Astrocyte of the hippocampus (primary cell): ENCODE measurements around the gene ACP7.
"Not testable (repeated sequence)": the region's sequence is repeated elsewhere in the genome, so short reads cannot be mapped to it uniquely, and the experiment has no call there.

ENCODE experiments used
- DNase-seq: peaks from one replicate; pipeline ENCODE4 v3.0.0; 2011; ENCODE audit warnings: low read depth, low spot score

Gene ACP7

DNA sequence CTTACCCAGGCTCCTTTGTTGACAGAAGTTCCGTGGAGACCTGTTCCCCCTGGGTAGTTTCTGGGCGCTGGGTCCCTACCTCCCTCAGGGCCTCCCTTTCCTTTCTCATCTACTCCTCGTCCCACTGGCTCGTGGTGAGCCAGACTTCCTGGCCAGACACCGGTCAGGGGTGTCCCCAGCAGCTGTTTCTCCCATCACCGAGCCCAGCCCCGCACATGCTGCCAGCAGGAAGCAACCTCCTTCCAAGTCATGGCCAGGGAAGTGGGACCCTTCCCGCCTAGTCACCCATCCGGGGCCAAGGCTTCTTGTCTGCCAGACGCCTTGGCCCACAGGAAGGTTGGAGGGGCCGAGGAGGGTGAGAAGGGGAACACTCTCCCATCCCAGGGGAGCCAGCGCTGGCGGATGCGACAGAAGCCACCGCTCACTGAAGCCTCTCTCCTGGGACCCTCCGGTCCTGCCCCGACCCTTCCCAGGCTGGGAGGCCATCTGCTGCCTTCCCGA lies 47.1 kb downstream of the ACP7 start:
- DNase-seq = no peak

GRCh38 chr19:39132344-39132969 lies 48.3 kb downstream of the ACP7 start:
- DNase-seq = no peak

GRCh38 chr19:39133431-39134270 lies 49.5 kb downstream of the ACP7 start:
- no peak for DNase-seq

DNA sequence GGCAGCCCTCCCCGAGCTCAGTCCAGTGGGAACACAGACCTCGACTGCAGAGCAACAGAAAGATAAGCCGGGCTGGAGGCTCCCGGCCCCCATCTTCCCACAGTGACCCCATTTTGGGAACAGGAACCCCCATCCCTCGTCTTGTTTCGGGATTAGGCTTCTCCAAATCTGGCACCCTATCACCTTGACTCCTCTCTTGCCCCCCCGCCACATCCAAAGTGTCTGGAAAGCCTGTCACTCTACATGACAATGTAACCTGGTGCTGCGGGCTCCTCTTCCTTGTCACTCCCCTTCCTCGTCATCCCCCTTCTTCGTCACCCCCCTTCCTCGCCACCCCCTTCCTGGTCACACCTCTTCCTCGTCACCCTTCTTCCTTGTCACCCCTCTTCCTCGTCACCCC lies 51.5 kb downstream of the ACP7 start:
- DNase-seq = no peak

DNA sequence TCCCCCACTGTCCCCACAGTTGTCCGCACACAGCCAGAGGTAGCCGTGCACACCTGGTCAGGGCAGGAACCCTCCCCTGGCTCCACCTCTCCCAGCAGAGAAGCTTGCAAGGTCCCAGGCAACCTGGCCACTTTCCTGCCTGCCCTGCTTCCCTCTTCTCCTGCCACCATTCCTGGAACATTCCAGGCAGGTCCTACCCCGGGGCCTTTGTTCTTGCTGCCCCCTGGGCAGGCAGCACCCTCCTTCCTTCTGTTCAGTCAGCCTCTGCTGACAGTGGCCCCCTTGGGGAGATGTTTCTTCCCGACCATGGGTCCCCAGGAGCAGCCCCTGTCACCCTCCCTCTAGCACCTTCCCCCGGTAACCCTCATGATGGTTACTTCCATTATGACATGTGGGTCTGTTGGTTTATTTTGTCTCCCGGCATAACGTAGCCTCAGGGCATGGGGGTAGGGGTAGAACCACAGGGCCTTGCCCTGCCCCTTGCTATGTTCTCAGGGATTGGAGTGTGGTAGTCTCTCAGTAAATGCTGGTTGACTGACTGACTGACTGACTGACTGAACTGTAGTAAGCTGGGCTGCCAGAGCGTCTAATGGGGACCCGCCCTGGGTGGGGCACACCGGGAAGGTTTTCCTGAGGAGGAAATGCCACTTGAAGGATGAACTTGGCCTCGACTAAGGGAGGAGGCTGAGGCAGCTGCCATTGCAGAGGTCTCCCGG lies 52.2 kb downstream of the ACP7 start:
- no peak for DNase-seq

DNA sequence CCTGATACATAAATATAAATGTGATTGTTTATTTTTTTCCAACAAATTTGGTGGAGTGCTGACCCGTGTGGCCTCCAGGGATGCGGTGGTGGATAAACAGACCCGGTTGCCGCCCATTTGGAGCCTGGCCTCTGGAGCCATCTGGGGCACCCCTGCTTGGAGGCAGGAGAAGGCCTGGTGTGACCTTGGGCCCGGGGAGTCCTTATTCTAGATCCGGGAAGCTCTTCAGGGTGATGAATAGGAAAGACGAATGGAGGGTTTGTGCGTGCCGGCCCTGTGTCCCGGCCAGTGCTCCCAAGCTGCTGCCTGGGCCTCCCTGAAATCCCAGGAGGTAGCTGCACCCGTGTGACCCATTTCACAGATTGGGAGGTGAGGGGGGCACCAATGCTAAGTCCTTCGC lies 53.0 kb downstream of the ACP7 start:
- DNase-seq = no peak

- DNase-seq = no peak
These were observed 54.3 kb downstream of the ACP7 start for GRCh38 chr19:39138221-39139211.

DNA sequence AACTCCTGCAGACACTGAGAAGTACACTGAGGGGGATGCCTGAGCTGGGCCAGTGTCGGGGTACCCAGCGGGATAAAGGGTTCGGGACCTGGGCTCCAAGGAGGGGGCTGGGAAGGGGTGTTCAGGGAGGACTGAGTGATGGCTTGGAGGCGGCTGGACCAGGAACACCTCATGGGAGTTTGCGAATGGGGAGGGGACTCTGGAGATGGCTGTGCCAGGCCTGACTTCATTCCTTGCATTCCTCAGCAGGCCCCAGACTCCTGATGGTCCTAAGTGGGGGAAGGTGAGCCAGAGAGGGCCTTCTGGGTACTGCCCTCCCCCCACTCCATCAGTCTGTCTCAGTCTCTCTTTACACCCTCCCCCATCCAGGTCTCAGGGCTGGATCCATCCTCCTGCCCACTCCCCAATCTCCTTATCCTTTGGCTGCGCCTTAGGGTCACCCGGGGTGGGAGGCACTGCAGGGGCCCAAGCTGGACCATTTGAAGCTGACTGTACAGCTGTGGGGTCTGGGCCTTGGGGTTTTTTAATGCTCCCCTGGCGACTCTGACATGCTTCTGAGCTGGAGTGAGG lies 55.2 kb downstream of the ACP7 start:
- peak; percentile 78 for DNase-seq

DNA sequence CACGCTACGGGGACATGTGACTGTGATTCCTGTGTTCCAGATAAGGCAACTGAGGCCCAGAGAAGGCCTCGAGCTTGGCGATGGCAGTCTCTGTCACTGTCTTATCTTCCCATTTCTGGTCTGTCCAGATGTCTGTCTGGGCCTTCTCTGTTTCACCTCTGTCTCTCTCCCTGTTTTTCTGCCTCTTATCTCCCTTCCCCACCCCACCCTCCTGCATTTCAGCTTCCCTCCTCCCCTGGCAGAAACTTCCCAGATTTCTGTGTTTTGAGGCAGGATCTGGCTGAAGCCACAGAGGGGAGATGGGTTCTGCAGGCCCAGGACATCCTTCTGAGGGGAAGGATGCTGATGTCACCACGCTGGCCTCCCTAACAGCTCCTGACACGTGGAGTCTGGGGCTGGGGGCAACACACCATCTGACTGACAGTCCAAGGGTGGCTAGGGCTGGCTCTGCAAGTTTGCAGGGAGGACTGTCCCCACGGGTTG lies 55.8 kb downstream of the ACP7 start:
- DNase-seq = no peak

DNA sequence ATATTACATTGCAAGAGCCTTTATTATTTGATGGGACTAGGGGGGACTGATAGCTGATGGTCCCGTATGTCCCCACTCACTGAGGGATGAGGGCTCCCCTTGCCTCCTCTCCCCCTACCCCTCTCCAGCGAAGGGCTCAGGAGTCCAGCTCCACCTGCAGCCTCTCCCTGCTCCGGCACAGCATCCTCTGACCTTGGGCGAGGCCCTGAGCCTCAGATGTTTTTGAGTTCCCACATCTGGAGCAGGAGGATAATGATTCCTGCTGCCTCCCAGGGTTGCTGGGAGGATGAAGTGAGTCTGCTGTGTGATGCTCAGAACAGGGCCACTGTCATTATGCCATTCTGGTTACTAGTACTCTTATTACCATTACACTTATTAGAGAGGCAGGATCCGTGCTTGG lies 56.4 kb downstream of the ACP7 start:
- DNase-seq = no peak

- DNase-seq = no peak
These were observed 57.8 kb downstream of the ACP7 start for GRCh38 chr19:39141929-39142328.

DNA sequence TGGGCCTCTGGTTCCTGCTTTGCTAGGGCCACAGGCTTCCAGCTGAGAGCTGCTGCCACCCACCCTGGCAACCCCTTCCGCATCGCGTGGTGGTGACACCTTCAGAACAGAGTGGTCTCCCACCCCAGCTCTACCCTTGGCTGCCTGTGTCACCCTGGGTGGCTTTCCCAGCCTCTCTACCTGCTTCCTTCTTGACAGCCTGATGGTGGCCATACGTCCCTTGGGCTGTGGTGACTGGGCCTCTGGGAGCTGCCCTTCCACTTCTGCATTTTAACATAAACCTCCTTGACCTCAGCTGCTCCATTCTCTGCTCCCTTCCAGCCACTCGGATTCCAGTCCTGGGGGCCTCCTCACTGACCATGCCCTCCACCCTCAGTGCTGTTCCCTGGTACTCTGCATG lies 58.5 kb downstream of the ACP7 start:
- DNase-seq = no peak

- not testable (repeated sequence) for DNase-seq
These were observed 59.7 kb downstream of the ACP7 start for GRCh38 chr19:39143757-39144289.

DNA sequence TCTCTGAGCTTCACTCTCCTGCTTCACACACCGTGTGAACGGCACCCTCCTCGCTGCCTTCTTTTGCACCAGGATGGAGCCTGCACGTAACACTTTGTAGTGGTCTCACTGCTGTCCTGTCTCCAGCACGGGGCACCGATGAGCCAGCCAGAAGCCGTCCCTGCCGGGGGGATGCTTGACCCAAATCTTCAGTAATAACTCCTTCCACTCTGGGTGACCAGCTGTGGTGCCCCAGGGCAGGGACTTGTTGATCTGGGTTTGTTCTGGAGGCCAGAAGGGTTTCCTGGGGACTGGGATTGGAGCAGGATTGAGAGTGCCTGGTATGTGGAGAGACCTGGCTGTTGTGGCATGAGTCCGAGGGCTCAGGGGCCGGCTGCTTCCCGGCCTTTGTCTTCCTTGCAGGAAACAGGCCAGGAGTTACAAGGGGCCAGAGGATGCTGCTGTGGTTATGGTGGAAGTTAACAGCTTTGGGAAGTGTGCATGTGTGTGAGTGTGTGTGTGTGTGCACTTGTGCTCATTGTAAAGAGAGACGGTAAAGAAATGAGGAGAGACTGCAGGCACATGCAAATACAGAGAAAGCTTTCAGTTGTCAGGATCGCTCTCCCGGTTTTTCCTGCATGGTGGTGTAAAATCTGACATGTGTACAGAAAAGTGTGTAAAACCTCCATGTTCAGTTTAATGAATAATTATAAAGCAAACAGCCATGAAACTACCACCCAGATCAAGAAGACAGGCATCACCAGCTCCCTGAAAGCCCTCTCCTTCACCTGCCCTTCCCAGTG lies 60.3 kb downstream of the ACP7 start:
- DNase-seq = peak; percentile 52

DNA sequence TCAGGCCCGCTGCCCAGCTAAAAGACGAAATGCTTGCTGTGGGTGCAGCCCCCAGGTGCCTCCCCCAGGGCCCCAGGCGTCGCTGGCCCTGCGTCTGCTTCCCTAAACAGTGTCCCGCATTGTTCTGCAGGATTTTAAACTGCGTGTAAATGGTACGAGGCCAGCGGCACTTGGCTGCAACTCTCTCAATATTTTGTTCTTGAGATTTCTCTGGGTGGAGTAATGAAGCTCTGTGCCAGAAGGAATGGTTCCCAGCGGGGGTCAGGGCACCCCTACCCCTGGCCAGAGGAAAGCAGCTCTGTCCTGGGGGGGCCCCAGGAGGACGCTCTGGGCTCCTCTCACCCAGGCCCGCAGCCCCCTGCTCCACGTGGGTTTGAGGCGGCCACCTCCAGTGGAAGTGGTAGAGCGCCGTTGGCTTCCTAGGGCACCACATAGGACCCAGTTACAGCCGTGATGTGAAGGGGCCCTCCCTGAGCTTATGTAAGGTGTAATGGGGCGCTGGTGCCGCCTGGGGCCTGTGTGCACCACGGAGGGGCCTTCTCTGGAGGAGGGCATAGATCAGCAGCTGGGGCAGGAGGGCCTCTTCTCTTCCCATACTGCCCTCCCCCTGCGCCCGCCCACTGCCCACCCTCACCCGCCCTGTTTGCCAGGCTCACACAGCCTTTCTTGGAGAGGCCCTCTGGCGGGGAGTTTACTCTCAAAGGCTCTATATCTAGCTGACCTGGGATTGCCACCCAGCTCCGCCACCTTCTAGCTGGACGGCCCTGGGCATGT lies 61.2 kb downstream of the ACP7 start:
- peak; percentile 70 for DNase-seq

GRCh38 chr19:39146091-39146490 lies 61.9 kb downstream of the ACP7 start:
- DNase-seq = no peak

GRCh38 chr19:39146686-39147450 lies 62.7 kb downstream of the ACP7 start:
- no peak for DNase-seq

DNA sequence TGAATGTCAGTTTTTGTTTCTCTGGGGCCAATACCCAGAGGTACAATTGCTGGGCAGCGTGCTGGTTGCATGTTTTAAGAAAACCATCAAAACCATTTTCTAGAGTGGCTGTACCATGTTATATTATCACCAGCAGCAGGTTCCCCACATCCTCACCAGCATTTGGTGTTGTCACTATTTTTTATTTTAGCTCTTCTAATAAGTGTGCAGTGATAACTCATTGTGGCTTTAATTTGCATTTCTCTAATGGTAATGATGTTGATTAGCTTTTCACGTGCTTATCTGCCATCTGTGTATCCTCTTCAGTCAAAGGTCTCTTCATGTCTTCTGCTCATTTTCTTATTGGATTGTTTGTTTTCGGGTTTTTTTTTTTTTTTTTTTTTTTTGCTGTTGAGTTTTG lies 63.3 kb downstream of the ACP7 start:
- no peak for DNase-seq
